Stimulated activated CD4-positive, alpha-beta T cell treated with anti-CD3 and anti-CD28 coated beads, Interleukin-1b, Interleukin-23, amount 100 ng/mL, for 4 hours (primary cell): ENCODE data around the gene HRCT1.

ENCODE experiments used
- DNase-seq, 2 donors: peaks; one replicate each; pipeline ENCODE4 v3.0.0-alpha.2; 2020; ENCODE audit warnings: low read depth in 2 of 2

HRCT1 gene

GRCh38 chr9:35942286-35942685 lies 36.3 kb downstream of the HRCT1 start:
- DNase-seq: no peak

- DNase-seq: no peak
These were observed 38.2 kb downstream of the HRCT1 start for GRCh38 chr9:35944173-35944572.

GRCh38 chr9:35944841-35945240 lies 38.8 kb downstream of the HRCT1 start:
- no peak for DNase-seq

GRCh38 chr9:35945341-35946018 lies 39.5 kb downstream of the HRCT1 start:
- peak; percentile 58 to 66 for DNase-seq

GRCh38 chr9:35948451-35948850 lies 42.4 kb downstream of the HRCT1 start:
- no peak for DNase-seq

- no peak for DNase-seq
These were observed 42.9 kb downstream of the HRCT1 start for GRCh38 chr9:35948901-35949318.

GRCh38 chr9:35951736-35952135 lies 45.7 kb downstream of the HRCT1 start:
- no peak for DNase-seq

GRCh38 chr9:35952526-35953191 lies 46.7 kb downstream of the HRCT1 start:
- no peak for DNase-seq

- peak in 1 of 2 donors; percentile 32 for DNase-seq
These were observed 49.0 kb downstream of the HRCT1 start for GRCh38 chr9:35954942-35955546.

GRCh38 chr9:35956651-35957050 lies 50.6 kb downstream of the HRCT1 start:
- DNase-seq: no peak
